HG02981 (cell line): ENCODE measurements around the gene HAO1.
"Not testable (repeated sequence)": the region's sequence is repeated elsewhere in the genome, so short reads cannot be mapped to it uniquely, and the experiment has no call there.

Experiments used
- ATAC-seq: cut with Tn5 transposase; IDR thresholded peaks from one replicate; pipeline ENCODE4 v1.9.1; 2021; ENCODE audit warnings: mild to moderate bottlenecking, moderate library complexity; ENCODE audit not compliant: unreplicated experiment

HAO1 gene

GRCh38 chr20:7858734-7859250 lies 81.5 kb downstream of the HAO1 start:
- no peak for ATAC-seq

- no peak for ATAC-seq
These were observed 83.5 kb downstream of the HAO1 start for GRCh38 chr20:7856756-7857155.

DNA sequence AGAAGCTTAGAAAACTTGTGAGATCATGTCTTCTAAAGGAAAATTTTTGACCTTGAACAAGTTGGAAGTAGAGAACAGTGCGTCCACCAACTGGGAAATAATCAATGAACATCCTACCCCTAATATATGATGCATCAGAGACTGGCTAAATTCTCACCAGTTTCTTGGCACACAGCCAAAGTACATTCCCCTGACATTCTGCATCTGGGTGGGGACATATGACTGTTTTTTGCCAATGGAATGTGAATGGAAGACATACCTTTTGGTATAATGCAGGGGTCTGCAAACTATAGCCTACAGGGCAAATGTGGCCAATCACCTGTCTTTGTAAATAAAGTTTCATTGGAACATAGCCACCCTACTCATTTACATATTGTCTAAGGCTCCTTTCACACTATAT lies 84.7 kb downstream of the HAO1 start:
- no peak for ATAC-seq

GRCh38 chr20:7853493-7853892 lies 86.8 kb downstream of the HAO1 start:
- no peak for ATAC-seq

GRCh38 chr20:7850775-7851490 lies 89.3 kb downstream of the HAO1 start:
- ATAC-seq, result no peak

GRCh38 chr20:7849675-7850074 lies 90.6 kb downstream of the HAO1 start:
- no peak for ATAC-seq

DNA sequence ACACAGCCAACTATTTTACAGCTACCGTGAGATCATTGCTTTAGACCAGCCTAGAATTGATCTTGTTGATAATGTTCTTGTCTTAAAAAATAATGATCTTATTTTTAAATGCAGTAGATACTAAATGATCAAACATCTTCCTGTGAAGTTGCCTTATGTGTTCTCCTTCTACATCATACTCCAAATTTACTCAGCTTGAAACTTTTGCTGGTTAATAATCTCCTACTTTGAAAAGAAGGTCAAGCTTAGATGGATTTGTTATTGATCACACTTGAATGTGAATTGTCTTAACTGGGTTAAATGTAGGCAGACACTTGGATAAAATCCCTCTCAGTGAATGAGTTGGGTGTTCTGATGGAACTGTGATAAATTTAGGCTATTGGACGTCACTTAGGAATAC lies 91.9 kb downstream of the HAO1 start:
- ATAC-seq, result no peak

DNA sequence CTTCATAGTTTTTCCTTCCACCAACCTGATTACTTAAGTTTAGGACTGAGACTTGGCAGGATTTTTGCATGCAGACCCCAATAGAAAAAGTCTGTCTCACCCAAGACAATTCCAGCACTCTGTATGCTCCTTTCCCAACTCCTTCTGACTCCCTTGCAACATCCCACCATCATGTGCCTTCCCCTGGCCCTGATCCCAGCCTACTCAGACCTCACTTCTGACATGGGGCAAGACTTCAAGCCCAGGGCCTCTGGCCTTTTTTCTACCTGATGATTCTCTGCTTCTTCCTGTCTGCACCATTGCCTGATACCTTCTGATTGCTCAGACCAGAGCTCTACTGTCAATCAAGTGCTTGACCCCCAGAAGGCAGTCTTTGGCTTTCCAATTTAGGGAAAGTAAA lies 96.6 kb downstream of the HAO1 start:
- no peak for ATAC-seq

DNA sequence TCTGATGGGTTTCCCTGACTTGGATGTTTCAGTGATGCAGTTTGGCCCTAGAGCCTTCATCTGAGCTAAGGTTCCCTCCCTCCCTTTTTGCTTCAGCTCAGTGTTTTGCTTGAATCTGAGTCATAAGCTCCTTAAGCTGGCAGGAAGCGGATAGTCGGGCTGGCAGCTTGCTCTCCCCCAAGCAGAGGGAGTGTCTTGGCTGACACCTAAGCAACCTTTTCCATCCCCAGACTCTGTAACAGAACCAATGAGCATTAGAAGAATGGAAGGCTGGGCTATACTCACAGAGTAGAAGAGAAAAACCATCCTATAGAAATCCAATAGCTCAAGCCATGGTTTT lies 98.3 kb downstream of the HAO1 start:
- no peak for ATAC-seq

- no peak for ATAC-seq
These were observed 98.8 kb downstream of the HAO1 start for GRCh38 chr20:7841291-7841970.

- no peak for ATAC-seq
These were observed 104.2 kb downstream of the HAO1 start for GRCh38 chr20:7836076-7836475.

GRCh38 chr20:7834441-7834840 lies 105.8 kb downstream of the HAO1 start:
- ATAC-seq, result not testable (repeated sequence)
